PC-3 (cell line): ENCODE measurements around the gene ADM5.

ENCODE experiments used
- EZH2phosphoT487 ChIP-seq: fragments of 300-600 bp; sonication (generic); IDR thresholded peaks from 2 replicates; pipeline ENCODE4 v1.6.1; 2018; ENCODE audit warnings: mild to moderate bottlenecking, antibody characterized with exemption, low read length, borderline replicate concordance
- TF ChIP-seq, protein P1 (sequence below): fragments of 300-600 bp; sonication (generic); conservative IDR thresholded peaks from 2 replicates; pipeline ENCODE4 v1.5.1; 2017; ENCODE audit warnings: antibody characterized with exemption, low read depth, mild to moderate bottlenecking, low read length

DNA sequence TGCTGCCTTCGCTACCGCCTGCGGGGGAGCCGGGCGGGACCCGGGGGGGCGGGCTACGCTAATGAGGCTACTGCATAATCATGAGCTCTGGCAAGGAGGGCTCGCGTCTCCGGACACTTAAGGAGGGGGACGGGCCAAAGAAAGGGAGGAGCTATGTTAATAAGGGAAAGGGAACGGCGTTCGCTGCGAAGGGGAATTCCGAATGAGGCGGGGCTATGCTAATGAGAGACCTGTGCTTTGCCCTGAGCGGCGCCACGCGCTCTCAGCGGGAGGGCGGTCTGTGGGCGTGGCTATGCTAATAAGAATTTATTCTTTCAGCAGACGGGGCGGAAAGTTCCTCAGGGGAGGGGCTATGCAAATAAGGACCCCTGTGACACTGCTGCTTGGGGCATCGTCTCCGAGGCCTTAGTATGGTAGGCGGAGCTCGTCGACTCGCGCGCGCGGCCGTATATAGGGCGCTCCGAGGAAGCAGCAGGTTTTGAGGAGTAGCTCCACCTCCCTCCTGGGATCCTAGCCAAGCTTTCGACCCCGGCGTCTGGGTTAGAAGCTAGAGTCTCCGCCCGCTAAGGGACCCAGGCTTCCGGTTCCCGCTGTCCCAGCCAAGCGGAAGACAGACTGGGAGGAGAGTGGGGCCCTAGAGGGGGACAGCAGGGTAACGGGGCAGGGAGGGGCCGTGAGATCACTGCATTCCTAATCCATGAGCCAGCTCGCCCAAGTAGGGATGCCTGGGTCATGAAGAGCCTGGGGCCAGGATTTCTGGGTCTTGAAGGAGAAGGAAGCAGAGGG is 49.1 kb upstream of the ADM5 start, which contains the start of gene RRAS:
- TF ChIP-seq, protein P1, sequence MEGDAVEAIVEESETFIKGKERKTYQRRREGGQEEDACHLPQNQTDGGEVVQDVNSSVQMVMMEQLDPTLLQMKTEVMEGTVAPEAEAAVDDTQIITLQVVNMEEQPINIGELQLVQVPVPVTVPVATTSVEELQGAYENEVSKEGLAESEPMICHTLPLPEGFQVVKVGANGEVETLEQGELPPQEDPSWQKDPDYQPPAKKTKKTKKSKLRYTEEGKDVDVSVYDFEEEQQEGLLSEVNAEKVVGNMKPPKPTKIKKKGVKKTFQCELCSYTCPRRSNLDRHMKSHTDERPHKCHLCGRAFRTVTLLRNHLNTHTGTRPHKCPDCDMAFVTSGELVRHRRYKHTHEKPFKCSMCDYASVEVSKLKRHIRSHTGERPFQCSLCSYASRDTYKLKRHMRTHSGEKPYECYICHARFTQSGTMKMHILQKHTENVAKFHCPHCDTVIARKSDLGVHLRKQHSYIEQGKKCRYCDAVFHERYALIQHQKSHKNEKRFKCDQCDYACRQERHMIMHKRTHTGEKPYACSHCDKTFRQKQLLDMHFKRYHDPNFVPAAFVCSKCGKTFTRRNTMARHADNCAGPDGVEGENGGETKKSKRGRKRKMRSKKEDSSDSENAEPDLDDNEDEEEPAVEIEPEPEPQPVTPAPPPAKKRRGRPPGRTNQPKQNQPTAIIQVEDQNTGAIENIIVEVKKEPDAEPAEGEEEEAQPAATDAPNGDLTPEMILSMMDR = no peak
- TF ChIP-seq EZH2phosphoT487 = no peak
